NCI-H2171 treated with DMSO at 0.1 percent for 48 hours (cell line): ENCODE measurements around the gene EIF3J.

ENCODE experiments used
- DNase-seq: peaks from one replicate; lab custom pipeline; 2025; lab: John Stamatoyannopoulos, UW

The EIF3J gene

DNA sequence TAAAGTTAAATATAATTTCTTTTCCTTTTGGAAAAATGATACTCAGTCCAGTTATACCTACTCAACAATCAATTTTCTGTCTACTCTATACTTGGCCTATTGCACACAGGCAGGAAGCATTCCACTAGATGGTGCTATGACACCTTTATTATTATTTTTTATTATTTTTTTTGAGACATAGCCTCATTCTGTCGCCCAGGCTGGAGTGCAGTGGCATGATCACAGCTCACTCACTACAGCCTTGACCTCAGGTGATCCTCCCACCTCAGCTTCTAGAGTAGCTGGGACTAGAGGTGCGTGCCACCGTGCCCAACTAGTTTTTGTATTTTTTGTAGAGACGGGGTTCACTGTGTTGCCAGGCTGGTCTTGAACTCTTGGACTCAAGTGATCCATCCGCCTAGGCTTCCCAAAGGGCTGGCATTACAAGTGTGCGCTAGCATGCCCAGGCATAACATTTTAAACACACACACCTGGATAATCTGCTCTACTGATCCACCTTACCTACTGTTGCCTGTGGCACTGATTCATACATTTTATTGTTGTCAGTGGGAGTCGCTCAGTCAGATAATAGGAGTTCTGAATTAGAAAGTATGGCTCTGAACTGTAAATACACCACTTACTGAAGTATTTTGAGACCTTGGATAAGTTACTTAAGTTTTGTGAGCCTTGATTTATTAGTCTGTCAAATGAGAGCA, 56.2 kb downstream of the EIF3J start:
- peak; percentile 53 for DNase-seq

DNA sequence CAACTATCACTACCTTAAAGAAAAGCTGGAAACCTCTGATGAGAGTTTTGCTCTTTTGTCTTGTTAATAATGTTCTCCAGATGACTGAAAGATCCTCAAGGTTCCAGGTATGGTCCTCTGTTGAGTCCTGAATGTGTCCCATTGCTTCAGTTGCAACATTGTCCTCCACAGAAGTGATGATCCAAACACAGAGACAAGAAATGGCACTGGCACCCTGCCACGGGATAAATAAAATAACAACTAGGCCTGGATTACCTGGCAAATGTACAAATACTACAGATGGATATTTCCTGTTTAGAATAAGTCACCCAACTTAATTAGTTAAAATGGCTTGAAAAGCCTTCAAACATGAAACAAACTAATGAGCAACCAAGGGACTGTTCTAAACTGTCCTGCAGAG, 58.3 kb downstream of the EIF3J start:
- DNase-seq, result no peak

DNA sequence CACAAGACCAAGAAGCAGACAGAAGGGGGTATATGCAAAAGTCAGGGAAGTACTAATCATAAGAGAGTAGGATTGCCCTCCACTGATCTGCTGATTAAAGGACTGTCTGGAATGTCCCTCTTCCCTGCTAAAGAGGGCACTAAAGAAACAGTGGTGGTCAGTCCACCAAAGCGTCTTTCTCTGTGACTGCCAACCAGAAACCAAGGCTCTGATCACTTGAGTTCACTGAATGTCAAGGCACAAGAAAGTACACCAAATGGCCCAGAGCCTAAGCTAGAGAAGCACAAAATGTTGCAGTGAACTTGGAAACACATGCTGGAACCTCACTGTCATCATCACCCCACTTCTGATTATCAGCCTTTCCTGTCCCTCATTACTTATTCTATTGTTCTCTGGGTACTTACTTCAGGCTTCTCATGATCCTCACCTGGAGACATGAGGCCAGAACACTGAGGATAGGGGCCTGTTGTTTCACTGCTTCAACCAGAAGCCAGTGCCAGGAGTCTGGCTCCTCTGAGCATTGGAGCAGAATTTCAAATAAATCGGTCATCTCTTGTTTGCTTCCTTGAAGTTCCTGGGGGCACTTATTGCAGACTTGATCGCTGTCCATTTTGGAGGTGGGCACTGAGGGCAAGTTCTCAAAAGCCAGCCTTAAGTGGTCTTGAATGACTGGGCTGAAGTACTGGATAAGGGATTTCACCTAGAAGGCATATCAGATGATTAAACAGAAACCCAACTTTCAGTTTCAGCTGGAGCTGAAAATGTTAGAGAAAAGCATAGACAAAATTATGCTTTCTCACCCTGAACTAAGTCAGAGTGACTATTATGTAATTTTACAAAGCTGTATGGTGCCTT, 58.9 kb downstream of the EIF3J start:
- no peak for DNase-seq

DNA sequence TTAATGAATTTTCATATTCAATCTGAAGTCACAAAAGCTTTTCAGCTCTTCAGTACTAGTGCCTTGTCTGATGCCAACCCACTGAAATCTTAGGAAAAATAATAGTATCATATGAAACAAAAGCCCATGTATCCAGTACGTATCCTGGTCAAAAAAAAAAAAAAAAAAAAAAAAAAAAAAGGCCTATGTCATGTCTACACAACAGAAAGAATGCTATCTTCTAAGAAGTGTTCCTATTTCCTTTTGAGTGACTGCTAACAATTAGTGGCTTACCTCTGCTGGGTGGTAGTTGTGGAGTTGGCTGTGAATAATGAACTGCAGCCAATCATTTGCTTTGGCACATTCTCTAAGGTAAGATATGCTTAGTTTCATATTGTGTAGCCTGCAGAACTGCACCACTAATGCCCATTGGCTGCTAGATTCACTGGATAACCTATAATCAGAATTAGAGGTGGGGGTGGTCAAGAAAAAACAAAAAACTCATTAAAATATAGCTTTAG, 59.6 kb downstream of the EIF3J start:
- no peak for DNase-seq

DNA sequence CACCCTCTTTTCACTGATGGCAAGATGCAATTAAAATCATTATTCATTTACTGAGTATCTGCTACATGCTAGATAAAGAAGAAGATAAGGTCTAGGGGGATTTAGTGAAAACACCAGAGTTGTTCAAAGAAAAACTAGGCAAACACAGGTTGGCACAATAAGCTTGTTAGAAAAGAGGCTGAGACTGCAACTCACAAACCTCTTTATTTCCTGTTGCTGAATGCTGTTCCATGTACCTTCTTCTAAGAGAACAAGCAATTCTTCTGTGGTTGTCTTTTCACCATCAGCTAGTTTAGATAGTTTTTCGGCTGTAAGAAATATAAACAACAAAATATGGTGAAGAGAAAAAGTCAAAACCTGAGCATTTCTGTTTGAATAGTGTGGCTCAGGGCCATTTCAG, 61.1 kb downstream of the EIF3J start:
- DNase-seq, result no peak

DNA sequence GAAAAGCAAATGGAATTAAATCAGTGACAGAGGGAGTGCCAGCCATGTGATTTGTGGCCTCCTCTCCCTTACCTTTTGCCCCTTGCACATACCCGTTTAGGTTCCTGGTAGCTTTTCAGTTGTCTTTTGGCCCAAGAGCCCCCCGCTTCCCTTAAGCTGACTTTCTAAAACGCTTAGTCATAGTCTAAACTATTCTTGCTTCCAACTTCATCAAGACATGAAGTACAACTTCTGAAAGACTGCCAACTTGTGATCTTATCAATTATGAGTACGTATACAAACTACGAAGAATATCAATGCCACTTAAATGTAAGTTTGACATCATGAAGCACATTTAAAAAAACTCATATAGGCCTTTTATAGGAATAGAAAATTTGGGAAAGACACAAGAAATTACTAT, 61.9 kb downstream of the EIF3J start:
- no peak for DNase-seq

DNA sequence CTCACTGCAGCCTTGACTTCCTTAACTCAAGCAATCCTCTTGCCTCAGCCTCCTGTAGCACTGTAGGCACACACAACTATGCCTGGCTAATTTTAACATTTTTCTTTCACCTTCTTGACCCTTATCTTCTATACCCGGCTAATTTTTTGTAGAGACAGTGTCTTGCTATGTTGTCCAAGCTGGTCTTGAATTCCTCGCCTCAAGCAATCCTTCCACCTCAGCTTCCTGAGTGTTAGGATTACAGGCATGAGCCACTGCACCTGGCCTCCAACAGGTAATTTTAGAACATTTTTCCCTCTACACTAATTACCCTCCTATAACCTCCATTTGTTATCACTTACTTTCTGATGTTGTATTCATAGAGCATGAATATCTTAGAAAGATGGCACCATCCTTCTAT, 66.2 kb downstream of the EIF3J start:
- DNase-seq, result no peak

DNA sequence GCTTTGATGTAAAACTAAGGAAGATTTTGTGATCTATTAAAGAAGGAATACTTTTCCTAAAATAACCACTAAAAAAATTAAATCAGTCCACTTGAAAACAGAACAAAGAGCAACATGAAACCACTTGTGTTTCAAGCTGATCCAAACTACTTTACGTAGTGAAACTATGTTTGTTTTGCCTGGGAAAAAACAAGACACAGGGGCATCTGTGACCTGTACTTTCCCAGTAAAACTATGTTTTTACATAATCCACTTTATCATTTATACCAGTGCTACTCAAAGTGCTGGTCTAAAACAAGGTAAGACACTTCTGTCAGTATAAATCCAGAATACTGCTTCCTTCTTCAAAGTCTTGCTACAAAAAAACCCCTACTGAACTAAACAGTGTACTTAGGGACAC, 69.8 kb downstream of the EIF3J start:
- DNase-seq, result no peak
